Rectal smooth muscle tissue (tissue), 1 donor: ENCODE data around the gene IGLL1.

Source experiments
- H3K27ac ChIP-seq: one replicate; pipeline ENCODE4 v1.7.0; 2013; ENCODE audit warnings: low read depth, low read length, inconsistent platforms
- H3K27me3 ChIP-seq: one replicate; pipeline ENCODE4 v1.7.0; 2013; ENCODE audit warnings: low read length; ENCODE audit not compliant: control insufficient read depth, insufficient read depth
- H3K36me3 ChIP-seq: one replicate; pipeline ENCODE4 v1.7.0; 2013; ENCODE audit warnings: low read length; ENCODE audit not compliant: control insufficient read depth, insufficient read depth
- H3K4me1 ChIP-seq: one replicate; pipeline ENCODE4 v1.7.0; 2013; ENCODE audit warnings: low read length; ENCODE audit not compliant: control insufficient read depth, insufficient read depth
- H3K4me3 ChIP-seq: one replicate; pipeline ENCODE4 v1.7.0; 2013; ENCODE audit warnings: low read length
- H3K9ac ChIP-seq: one replicate; pipeline ENCODE4 v1.7.0; 2013; ENCODE audit warnings: low read length

IGLL1 gene

GRCh38 chr22:23525510-23525909, 54.6 kb downstream of the IGLL1 start:
- Histone ChIP-seq H3K4me1 (peaks cover 14% of the 10 kb centered on the region), H3K9ac (no peak overlapping the region), H3K27ac (no peak overlapping the region), H3K4me3 (no peak overlapping the region), H3K36me3 (no peaks in the 10 kb centered on the region), H3K27me3 (no peaks in the 10 kb centered on the region)

- Histone ChIP-seq H3K27ac (no peak overlapping the region), H3K36me3 (no peaks in the 10 kb centered on the region), H3K27me3 (no peaks in the 10 kb centered on the region), H3K4me1 (peaks cover 14% of the 10 kb centered on the region), H3K9ac (no peak overlapping the region), H3K4me3 (no peak overlapping the region)
Measured at GRCh38 chr22:23524226-23524625, 55.9 kb downstream of the IGLL1 start.

- Histone ChIP-seq H3K27me3 (no peaks in the 10 kb centered on the region), H3K4me1 (peaks cover 14% of the 10 kb centered on the region), H3K36me3 (no peaks in the 10 kb centered on the region), H3K27ac (no peak overlapping the region), H3K4me3 (no peak overlapping the region), H3K9ac (no peak overlapping the region)
Measured at GRCh38 chr22:23523713-23524112, 56.4 kb downstream of the IGLL1 start.
